Activated naive CD8-positive, alpha-beta T cell treated with anti-CD3 and anti-CD28 coated beads for 36 hours (primary cell): ENCODE results near the gene HLX. TPM values are rescaled to one million over a fixed set of nuclear protein-coding genes. Genes with fewer than 3 reads are reported as not detected.

Experiments used
- DNase-seq: peaks from one replicate; pipeline ENCODE4 v3.0.0; 2021
- H3K27ac Mint-ChIP-seq: one replicate; pipeline ENCODE4 v1.8.0; 2022; ENCODE audit warnings: mild to moderate bottlenecking, moderate library complexity, mixed read lengths
- H3K27me3 Mint-ChIP-seq: one replicate; pipeline ENCODE4 v1.8.0; 2022; ENCODE audit warnings: mild to moderate bottlenecking, mixed read lengths
- H3K36me3 Mint-ChIP-seq: one replicate; pipeline ENCODE4 v1.8.0; 2021; ENCODE audit warnings: mild to moderate bottlenecking, mixed read lengths
- H3K4me1 Mint-ChIP-seq: one replicate; pipeline ENCODE4 v1.8.0; 2021; ENCODE audit warnings: mixed read lengths
- H3K4me3 Mint-ChIP-seq: one replicate; pipeline ENCODE4 v1.8.0; 2022; ENCODE audit warnings: mild to moderate bottlenecking, moderate library complexity, mixed read lengths
- H3K9me3 Mint-ChIP-seq: one replicate; pipeline ENCODE4 v1.8.0; 2022; ENCODE audit warnings: mixed read lengths
- total RNA-seq, 2 experiments: library from RNA; stranded (reverse); gene quantifications; one replicate each; pipeline ENCODE4 v1.2.3, GENCODE V29; 2021

HLX gene
- total RNA-seq, 2 experiments from 2014 or later: not detected

- H3K4me1 Mint-ChIP-seq: no peaks in the 10 kb centered on the region
- H3K27ac Mint-ChIP-seq: no peak overlapping the region
- no peak for DNase-seq
- H3K4me3 Mint-ChIP-seq: no peak overlapping the region
- H3K9me3 Mint-ChIP-seq: peaks cover 2% of the 10 kb centered on the region
- H3K27me3 Mint-ChIP-seq: peaks cover 29% of the 10 kb centered on the region
- H3K36me3 Mint-ChIP-seq: no peaks in the 10 kb centered on the region
Measured at GRCh38 chr1:220902916-220903315, 23.7 kb downstream of the HLX start.

- DNase-seq: no peak
- Mint-ChIP-seq H3K4me1 (no peaks in the 10 kb centered on the region), H3K36me3 (no peaks in the 10 kb centered on the region), H3K4me3 (no peak overlapping the region), H3K27me3 (peaks cover 22% of the 10 kb centered on the region), H3K27ac (no peak overlapping the region), H3K9me3 (no peaks in the 10 kb centered on the region)
Measured at GRCh38 chr1:220904876-220905275, 25.6 kb downstream of the HLX start.

- Mint-ChIP-seq H3K27ac (no peak overlapping the region), H3K4me1 (no peaks in the 10 kb centered on the region), H3K4me3 (no peak overlapping the region), H3K36me3 (no peaks in the 10 kb centered on the region), H3K9me3 (no peaks in the 10 kb centered on the region), H3K27me3 (peaks cover 20% of the 10 kb centered on the region)
- DNase-seq: no peak
Measured at GRCh38 chr1:220905650-220906560, 26.7 kb downstream of the HLX start.

- Mint-ChIP-seq H3K27me3 (peaks cover 20% of the 10 kb centered on the region), H3K9me3 (no peaks in the 10 kb centered on the region), H3K36me3 (no peaks in the 10 kb centered on the region), H3K27ac (no peak overlapping the region), H3K4me3 (no peak overlapping the region), H3K4me1 (no peaks in the 10 kb centered on the region)
- DNase-seq: no peak
Measured at GRCh38 chr1:220906561-220907334, 27.5 kb downstream of the HLX start.

GRCh38 chr1:220908757-220909156, 29.5 kb downstream of the HLX start:
- DNase-seq: no peak
- H3K27ac Mint-ChIP-seq: no peak overlapping the region
- H3K9me3 Mint-ChIP-seq: no peaks in the 10 kb centered on the region
- peaks cover 21% of the 10 kb centered on the region for H3K27me3 Mint-ChIP-seq
- no peaks in the 10 kb centered on the region for H3K36me3 Mint-ChIP-seq
- H3K4me3 Mint-ChIP-seq: no peak overlapping the region
- no peaks in the 10 kb centered on the region for H3K4me1 Mint-ChIP-seq

- Mint-ChIP-seq H3K36me3 (no peaks in the 10 kb centered on the region), H3K4me1 (no peaks in the 10 kb centered on the region), H3K27ac (no peak overlapping the region), H3K27me3 (peaks cover 17% of the 10 kb centered on the region), H3K9me3 (no peaks in the 10 kb centered on the region), H3K4me3 (no peak overlapping the region)
- no peak for DNase-seq
Measured at GRCh38 chr1:220910021-220910420, 30.8 kb downstream of the HLX start.

- no peak overlapping the region for H3K27ac Mint-ChIP-seq
- no peak for DNase-seq
- H3K27me3 Mint-ChIP-seq: peaks cover 24% of the 10 kb centered on the region
- H3K9me3 Mint-ChIP-seq: no peaks in the 10 kb centered on the region
- no peaks in the 10 kb centered on the region for H3K4me1 Mint-ChIP-seq
- no peaks in the 10 kb centered on the region for H3K36me3 Mint-ChIP-seq
- no peak overlapping the region for H3K4me3 Mint-ChIP-seq
Measured at GRCh38 chr1:220914283-220915116, 35.3 kb downstream of the HLX start.

GRCh38 chr1:220915117-220915440, 35.8 kb downstream of the HLX start:
- no peaks in the 10 kb centered on the region for H3K36me3 Mint-ChIP-seq
- no peak for DNase-seq
- H3K27ac Mint-ChIP-seq: no peak overlapping the region
- no peak overlapping the region for H3K4me3 Mint-ChIP-seq
- H3K27me3 Mint-ChIP-seq: peaks cover 18% of the 10 kb centered on the region
- no peaks in the 10 kb centered on the region for H3K4me1 Mint-ChIP-seq
- no peaks in the 10 kb centered on the region for H3K9me3 Mint-ChIP-seq

- peaks cover 16% of the 10 kb centered on the region for H3K27me3 Mint-ChIP-seq
- H3K36me3 Mint-ChIP-seq: no peaks in the 10 kb centered on the region
- no peak overlapping the region for H3K27ac Mint-ChIP-seq
- H3K9me3 Mint-ChIP-seq: no peaks in the 10 kb centered on the region
- no peaks in the 10 kb centered on the region for H3K4me1 Mint-ChIP-seq
- no peak overlapping the region for H3K4me3 Mint-ChIP-seq
- no peak for DNase-seq
Measured at GRCh38 chr1:220915954-220916353, 36.7 kb downstream of the HLX start.

- H3K27ac Mint-ChIP-seq: no peak overlapping the region
- no peaks in the 10 kb centered on the region for H3K4me1 Mint-ChIP-seq
- no peak for DNase-seq
- H3K36me3 Mint-ChIP-seq: no peaks in the 10 kb centered on the region
- H3K27me3 Mint-ChIP-seq: peaks cover 19% of the 10 kb centered on the region
- H3K4me3 Mint-ChIP-seq: no peak overlapping the region
- no peaks in the 10 kb centered on the region for H3K9me3 Mint-ChIP-seq
Measured at GRCh38 chr1:220917101-220917500, 37.9 kb downstream of the HLX start.

- DNase-seq: no peak
- H3K4me1 Mint-ChIP-seq: no peaks in the 10 kb centered on the region
- H3K9me3 Mint-ChIP-seq: no peaks in the 10 kb centered on the region
- H3K4me3 Mint-ChIP-seq: no peak overlapping the region
- no peaks in the 10 kb centered on the region for H3K36me3 Mint-ChIP-seq
- no peak overlapping the region for H3K27ac Mint-ChIP-seq
- H3K27me3 Mint-ChIP-seq: peaks cover 19% of the 10 kb centered on the region
Measured at GRCh38 chr1:220917535-220918209, 38.4 kb downstream of the HLX start.

GRCh38 chr1:220918285-220918951, 39.2 kb downstream of the HLX start:
- no peaks in the 10 kb centered on the region for H3K4me1 Mint-ChIP-seq
- H3K4me3 Mint-ChIP-seq: no peak overlapping the region
- H3K27ac Mint-ChIP-seq: no peak overlapping the region
- peaks cover 19% of the 10 kb centered on the region for H3K27me3 Mint-ChIP-seq
- H3K36me3 Mint-ChIP-seq: no peaks in the 10 kb centered on the region
- no peaks in the 10 kb centered on the region for H3K9me3 Mint-ChIP-seq
- no peak for DNase-seq

GRCh38 chr1:220920967-220921366, 41.7 kb downstream of the HLX start:
- DNase-seq: no peak
- H3K27ac Mint-ChIP-seq: no peak overlapping the region
- no peaks in the 10 kb centered on the region for H3K36me3 Mint-ChIP-seq
- H3K4me3 Mint-ChIP-seq: no peak overlapping the region
- H3K27me3 Mint-ChIP-seq: peaks cover 19% of the 10 kb centered on the region
- no peaks in the 10 kb centered on the region for H3K9me3 Mint-ChIP-seq
- no peaks in the 10 kb centered on the region for H3K4me1 Mint-ChIP-seq

- no peak overlapping the region for H3K27ac Mint-ChIP-seq
- no peaks in the 10 kb centered on the region for H3K4me1 Mint-ChIP-seq
- H3K36me3 Mint-ChIP-seq: no peaks in the 10 kb centered on the region
- H3K4me3 Mint-ChIP-seq: no peak overlapping the region
- no peak for DNase-seq
- no peaks in the 10 kb centered on the region for H3K9me3 Mint-ChIP-seq
- peaks cover 20% of the 10 kb centered on the region for H3K27me3 Mint-ChIP-seq
Measured at GRCh38 chr1:220921498-220921897, 42.3 kb downstream of the HLX start.
